Stimulated activated CD8-positive, alpha-beta memory T cell treated with anti-CD3 and anti-CD28 coated beads, Interleukin-2, amount 100 ng/mL, for 1 hour (primary cell): Measurements from ENCODE around the gene NUDT10.
"Not testable (repeated sequence)": the region's sequence is repeated elsewhere in the genome, so short reads cannot be mapped to it uniquely, and the experiment has no call there.

Experiments used
- DNase-seq, 2 donors: peaks; one replicate each; pipeline ENCODE4 v3.0.0-alpha.2; 2020; ENCODE audit warnings: low read depth in 2 of 2

NUDT10 gene

GRCh38 chrX:51332188-51332942, at the start of gene NUDT10:
NUDT10 (plus strand) TSS chrX:51332822; CDS start chrX:51332966, 144 bp downstream.
- DNase-seq: no peak

- no peak for DNase-seq
Measured at GRCh38 chrX:51292421-51292820, 40.2 kb upstream of the NUDT10 start.

GRCh38 chrX:51296138-51296537, 36.5 kb upstream of the NUDT10 start:
- no peak for DNase-seq

GRCh38 chrX:51316271-51316670, 16.4 kb upstream of the NUDT10 start:
- no peak for DNase-seq

GRCh38 chrX:51332943-51333785, 542 bp downstream of the NUDT10 start:
- not testable (repeated sequence) for DNase-seq

GRCh38 chrX:51334276-51334675, 1.7 kb downstream of the NUDT10 start:
- DNase-seq: no peak

GRCh38 chrX:51336584-51336983, 4.0 kb downstream of the NUDT10 start:
- no peak for DNase-seq

GRCh38 chrX:51361251-51361650, 28.6 kb downstream of the NUDT10 start:
- DNase-seq: no peak

- DNase-seq: no peak
Measured at GRCh38 chrX:51376672-51377071, 44.0 kb downstream of the NUDT10 start.
